SW480 (cell line): ENCODE data around the gene WDR19.
"Not testable (repeated sequence)": the region's sequence is repeated elsewhere in the genome, so short reads cannot be mapped to it uniquely, and the experiment has no call there.

Experiments used
- DNase-seq: peaks from one replicate; pipeline ENCODE4 v3.0.0-alpha.2; 2016; ENCODE audit warnings: low spot score

WDR19 gene

GRCh38 chr4:39233114-39233513 is 50.8 kb downstream of the WDR19 start:
- no peak for DNase-seq

GRCh38 chr4:39233783-39234182 is 51.5 kb downstream of the WDR19 start:
- no peak for DNase-seq

- DNase-seq = no peak
These were observed 52.7 kb downstream of the WDR19 start for GRCh38 chr4:39235021-39235420.

GRCh38 chr4:39235696-39236095 is 53.4 kb downstream of the WDR19 start:
- DNase-seq = no peak

GRCh38 chr4:39237179-39237578 is 54.9 kb downstream of the WDR19 start:
- DNase-seq = no peak

GRCh38 chr4:39243462-39243861 is 61.1 kb downstream of the WDR19 start:
- DNase-seq = no peak

- DNase-seq = peak; percentile 36
These were observed 72.9 kb downstream of the WDR19 start for GRCh38 chr4:39255266-39255665.

- no peak for DNase-seq
These were observed 73.5 kb downstream of the WDR19 start for GRCh38 chr4:39255871-39256270.

- no peak for DNase-seq
These were observed 74.1 kb downstream of the WDR19 start for GRCh38 chr4:39256436-39256835.

GRCh38 chr4:39259571-39260330 is 77.4 kb downstream of the WDR19 start:
- DNase-seq = no peak

GRCh38 chr4:39263895-39264294 is 81.6 kb downstream of the WDR19 start:
- DNase-seq = no peak

- no peak for DNase-seq
These were observed 92.2 kb downstream of the WDR19 start for GRCh38 chr4:39274503-39274902.

- not testable (repeated sequence) for DNase-seq
These were observed 95.3 kb downstream of the WDR19 start for GRCh38 chr4:39277661-39278060.

GRCh38 chr4:39278476-39278875 is 96.1 kb downstream of the WDR19 start:
- no peak for DNase-seq

GRCh38 chr4:39279416-39279815 is 97.1 kb downstream of the WDR19 start:
- no peak for DNase-seq

- no peak for DNase-seq
These were observed 98.4 kb downstream of the WDR19 start for GRCh38 chr4:39280770-39281169.

GRCh38 chr4:39285111-39285795 is 102.9 kb downstream of the WDR19 start:
- DNase-seq = no peak

GRCh38 chr4:39285853-39286252 is 103.5 kb downstream of the WDR19 start:
- DNase-seq = no peak

- no peak for DNase-seq
These were observed 103.9 kb downstream of the WDR19 start for GRCh38 chr4:39286263-39286662.

GRCh38 chr4:39287223-39287622 is 104.9 kb downstream of the WDR19 start:
- no peak for DNase-seq

- no peak for DNase-seq
These were observed 109.4 kb downstream of the WDR19 start for GRCh38 chr4:39291686-39292085.

- DNase-seq = not testable (repeated sequence)
These were observed 110.1 kb downstream of the WDR19 start for GRCh38 chr4:39292433-39292832.

GRCh38 chr4:39295784-39296183 is 113.5 kb downstream of the WDR19 start:
- no peak for DNase-seq

- no peak for DNase-seq
These were observed 120.6 kb downstream of the WDR19 start for GRCh38 chr4:39302901-39303300.
